HS-27A (cell line): ENCODE results near the gene DNLZ.

Experiments
- DNase-seq: peaks from one replicate; pipeline ENCODE4 v3.0.0-alpha.2; 2012; ENCODE audit warnings: low read depth, missing footprints

DNLZ gene

DNA sequence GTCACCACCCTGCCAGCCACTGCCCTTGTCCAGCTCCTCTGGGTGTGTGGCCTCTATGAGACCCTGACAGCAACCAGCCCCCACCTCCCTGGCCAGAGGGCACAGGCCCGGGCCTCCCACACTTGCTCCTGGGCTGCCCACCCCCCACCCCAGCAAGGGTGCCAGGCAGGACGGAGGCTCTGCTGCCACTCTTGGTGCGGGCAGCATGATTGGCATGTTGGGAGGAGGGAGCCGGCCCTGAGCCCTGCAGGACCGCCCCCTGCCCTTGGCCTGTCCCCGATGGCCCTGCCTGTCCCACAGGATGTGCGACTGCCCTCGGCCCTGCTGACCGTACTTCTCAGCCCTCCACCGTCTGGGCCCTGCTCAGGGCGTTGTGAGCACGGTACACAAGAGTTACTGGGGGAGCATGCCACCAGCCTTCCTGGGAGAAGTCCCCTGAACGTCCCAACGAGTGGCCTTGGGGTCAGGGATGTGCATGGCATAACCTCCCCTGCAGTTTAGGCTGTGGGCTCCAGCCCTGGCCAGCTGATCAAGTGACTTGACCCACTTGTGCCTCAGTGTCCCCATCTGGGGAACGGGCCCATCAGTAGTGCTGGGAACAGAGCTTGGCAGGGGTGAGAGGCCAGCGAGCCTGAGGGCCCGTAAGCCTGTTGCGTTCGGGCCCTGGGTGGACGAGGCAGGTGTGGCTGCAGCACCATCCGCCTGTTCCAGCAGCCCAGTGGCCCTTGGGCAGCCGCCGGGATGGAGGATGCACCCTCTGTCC lies 20.2 kb downstream of the DNLZ start:
- no peak for DNase-seq

DNA sequence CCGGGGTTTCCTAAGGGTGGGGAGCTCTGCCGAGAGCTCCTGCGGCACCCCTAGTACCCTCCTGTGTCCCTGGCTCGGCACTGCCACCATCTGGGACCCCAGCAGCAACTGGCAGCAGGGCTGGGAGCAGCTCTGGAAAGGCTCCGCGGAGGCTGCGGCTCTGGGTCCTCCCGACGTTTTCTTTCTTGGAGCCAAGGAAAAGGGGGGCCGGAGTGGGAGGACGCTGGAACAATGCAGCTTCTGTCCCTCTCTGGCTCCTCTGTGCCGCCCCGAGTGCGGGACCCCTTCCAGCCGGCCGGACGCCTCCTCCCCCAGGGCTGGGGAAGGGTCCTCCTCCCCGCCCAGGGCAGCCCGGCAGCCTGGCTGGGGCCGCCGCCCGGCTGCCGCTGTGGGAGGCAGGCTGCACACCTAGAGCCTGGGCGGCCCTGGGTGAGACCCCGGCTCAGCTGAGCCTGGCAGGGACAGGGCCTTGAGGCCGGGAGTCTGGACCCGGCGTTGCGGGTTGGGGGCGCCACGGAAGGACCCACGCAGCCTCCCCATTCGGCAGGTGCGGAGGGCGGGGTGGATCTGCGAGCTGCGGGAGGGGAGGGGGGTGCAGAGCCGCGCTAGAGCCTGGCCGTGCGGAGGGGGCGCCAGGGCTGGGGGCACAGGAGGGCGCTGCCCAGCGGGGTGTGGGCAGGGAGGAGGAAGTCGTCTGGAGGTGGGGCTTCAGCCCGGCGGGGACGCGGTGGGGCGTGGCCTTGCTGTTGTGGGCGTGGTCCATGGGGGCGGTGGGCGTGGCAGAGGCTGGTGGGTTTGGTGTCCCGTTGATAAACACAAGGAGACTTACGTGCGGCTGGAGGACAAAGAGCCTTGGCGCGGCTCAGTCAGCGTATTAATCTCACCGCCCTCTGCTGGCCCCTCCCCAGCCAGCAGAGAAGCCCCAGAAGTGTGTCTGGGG lies 21.1 kb downstream of the DNLZ start:
- DNase-seq: no peak

DNA sequence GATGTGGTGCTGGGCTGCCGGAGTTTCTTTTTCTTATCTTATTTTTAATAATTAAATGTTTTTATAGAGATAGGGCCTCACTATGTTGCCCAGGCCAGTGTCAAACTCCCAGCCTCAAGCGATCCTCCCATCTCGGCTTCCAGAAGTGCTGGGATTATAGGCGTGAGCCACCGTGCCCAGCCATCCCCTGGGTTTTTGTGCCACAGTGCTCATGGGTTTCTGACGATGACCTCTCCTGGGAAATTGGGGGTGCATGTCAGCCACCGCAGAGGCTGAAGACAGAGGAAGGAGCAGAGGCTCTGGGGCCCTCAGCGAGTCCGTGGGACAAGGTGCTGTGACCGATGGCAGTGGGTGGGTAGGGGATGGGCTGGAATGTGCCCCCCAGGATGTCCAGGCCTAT lies 21.8 kb downstream of the DNLZ start:
- DNase-seq: no peak

DNA sequence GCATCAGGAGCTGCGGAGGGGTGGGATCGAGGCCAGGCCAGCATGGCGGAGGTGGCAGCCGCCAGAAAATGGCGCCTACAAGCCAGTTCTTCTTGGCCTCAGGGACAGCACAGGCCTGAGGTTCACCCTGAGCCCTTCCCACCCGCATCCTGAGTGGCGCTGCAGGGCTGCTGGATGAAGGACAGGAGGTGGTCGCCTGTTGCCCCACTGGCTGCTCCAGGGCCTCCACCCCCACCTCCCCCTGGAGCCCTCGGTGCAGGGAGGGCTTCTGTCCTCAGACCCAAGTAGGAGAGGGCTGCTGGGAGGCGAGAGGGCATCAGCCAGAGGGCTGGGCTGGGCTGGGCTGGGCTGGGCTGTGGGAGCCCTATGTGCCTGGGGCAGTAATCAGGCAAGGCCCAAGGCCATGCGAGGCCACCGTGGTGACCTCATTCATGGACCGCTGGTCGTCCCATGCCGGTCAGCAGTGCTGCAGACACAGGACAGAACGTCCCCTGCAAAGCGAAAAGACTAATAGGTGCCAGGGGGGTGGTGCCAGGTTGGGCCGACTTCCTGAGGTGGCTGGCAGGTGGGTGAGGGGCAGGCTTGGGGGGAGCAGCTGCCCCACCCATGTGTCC lies 22.4 kb downstream of the DNLZ start:
- DNase-seq: no peak

DNA sequence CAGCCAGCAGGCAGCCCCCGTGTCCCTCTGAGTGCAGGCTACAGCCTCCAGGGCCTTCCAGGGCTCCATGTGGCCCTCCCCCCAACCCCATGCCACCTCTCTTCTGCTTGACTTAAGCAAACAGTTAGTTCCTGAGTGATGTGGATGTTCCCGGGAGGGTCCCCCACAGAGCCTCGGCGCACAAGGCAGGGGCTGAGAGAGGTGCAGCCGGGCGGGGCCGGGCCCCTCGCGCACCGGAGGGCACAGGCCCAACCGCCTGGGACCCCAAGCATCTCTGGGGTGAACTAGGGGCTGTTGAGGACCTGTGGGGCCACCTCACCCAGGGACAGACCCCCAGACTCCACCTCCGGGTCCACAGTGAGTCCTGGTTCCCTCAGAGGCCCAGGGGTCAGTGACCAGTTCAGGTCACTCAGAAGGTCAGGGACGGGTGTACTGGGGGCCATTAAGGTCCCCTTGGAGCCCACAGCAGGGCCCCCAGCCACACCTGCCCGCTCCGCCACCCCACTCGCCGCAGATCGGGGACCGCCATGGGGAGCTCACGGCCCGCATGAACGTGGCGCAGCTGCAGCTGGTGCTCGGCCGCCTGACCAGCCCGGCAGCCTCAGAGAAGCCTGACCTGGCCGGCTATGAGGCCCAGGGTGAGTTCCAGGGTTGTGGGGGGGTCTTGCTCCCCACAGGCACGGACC lies 23.0 kb downstream of the DNLZ start:
- DNase-seq: no peak

DNA sequence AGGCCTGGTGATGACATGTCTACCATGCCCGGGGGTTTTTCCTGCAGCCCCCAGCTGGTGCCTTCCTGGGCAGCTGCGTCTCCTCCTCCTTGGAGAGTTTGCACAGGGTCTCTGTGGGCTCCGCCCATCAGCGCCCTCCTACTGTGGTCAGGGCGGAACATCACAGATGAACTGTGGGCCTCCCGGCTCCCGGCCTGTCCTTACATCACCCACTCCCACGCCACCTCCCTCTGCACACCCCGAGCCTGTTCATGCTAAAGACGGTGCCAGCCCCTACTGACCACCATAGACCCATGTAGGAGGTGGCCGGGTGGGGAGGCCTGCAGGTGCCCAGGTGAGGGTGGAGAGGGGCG lies 23.6 kb downstream of the DNLZ start:
- no peak for DNase-seq

DNA sequence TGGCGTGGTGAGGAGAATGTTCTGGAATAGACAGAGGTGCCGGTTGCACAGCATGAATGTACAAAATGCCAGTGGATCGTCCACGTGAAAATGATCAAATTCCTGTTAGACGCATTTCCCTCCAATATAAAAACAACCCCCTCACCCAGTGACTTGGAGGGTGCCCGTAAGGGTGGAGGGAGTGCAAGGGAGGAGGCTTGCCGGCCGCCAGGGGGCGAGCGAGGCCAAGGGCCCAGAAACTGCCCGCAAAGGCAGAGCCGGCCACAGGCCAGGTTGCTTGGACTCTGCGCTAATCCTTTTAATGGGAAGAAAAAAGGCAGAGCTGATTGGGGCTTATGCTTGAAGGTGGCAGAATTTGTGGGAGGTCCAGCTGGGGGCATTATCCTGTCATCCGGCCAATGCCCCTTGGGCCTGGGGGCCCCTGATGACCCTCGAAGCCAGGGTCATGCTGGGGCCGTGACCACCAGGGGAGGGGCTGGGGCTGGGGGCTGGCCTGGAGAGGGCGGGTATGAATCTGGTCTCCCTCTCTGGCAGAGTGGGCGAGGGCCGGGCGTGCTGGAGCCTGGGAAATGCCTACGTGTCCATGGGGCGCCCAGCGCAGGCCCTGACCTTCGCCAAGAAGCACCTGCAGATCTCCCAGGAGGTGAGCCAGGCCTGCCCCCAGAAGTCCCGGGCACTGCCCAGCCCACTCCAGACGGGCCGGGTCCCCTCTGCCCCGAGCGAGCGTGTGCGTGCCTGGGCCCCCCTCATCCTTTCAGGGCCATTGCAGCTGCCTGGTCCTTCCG lies 24.2 kb downstream of the DNLZ start:
- no peak for DNase-seq

DNA sequence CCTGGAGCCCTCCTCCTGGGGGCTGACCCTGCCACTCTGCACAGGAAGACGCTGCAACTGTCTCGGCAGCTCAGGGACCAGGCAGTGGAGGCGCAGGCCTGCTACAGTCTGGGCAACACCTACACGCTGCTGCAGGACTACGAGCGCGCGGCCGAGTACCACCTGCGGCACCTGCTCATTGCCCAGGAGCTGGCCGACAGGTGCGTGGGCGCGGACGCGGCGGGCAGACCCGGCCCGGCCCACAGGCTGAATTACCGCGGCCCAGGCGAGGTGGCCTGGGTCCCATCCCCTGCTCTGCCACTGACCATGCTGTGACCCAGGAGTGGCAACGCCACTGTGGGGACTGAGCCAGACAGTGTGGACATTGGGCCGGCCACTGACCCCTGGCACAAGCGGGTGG lies 25.0 kb downstream of the DNLZ start:
- no peak for DNase-seq

DNA sequence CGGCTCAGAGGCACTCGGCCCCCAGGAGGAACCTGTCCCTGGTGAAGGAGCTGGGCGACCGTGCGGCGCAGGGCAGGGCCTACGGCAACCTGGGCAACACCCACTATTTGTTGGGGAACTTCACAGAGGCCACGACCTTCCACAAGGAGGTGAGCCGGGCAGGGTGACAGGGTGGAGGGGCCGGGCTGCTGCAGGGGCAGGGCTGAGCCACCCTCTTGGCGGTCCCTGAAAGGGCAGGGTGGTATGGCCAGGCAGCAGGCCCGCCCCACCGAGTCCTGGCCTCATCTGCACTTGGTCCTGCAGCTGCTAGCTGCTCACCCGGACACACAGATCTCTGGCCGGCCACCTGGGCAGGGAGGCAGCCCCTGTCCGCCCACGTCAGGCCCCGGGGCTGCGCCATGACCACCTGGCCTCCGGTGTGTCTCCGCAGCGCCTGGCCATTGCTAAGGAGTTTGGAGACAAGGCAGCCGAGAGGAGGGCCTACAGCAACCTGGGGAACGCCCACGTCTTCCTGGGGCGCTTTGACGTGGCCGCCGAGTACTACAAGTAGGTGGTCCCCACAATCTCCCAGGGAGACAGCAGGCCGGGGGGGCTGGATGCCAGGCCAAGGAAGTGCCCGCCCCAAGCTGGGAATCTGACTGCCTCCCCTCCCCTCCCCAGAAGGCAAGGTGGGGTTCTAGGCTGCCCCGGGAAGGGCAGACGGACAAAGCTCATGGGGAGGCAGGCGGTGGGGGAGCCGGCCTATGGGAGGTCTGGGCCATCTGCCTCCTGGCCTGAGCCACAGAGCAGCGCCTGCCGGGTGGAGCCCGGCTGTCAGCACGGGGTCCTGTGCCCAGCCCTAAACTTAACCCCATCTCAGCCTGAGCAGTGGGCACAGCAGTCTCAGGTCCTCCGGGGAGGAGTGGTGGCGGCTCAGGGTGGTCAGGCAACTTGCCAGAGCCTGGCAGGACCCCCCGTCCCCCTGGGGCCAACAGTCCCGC lies 25.8 kb downstream of the DNLZ start:
- no peak for DNase-seq

DNA sequence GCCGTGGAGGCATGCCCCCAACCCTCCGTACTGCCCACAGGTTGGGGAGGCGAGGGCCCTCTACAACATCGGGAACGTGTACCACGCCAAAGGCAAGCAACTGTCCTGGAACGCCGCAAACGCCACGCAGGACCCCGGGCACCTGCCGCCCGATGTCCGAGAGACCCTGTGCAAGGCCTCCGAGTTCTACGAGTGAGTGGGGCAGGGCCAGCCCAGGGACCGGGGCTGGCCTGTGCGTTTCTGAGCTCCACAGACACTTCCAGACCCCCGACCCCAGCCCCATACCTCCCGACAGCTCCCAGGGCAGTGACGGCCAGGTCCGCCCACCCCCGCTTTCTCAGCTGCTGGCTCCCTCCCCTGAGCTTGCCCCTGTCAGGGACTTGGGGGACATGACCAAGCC lies 26.7 kb downstream of the DNLZ start:
- no peak for DNase-seq

DNA sequence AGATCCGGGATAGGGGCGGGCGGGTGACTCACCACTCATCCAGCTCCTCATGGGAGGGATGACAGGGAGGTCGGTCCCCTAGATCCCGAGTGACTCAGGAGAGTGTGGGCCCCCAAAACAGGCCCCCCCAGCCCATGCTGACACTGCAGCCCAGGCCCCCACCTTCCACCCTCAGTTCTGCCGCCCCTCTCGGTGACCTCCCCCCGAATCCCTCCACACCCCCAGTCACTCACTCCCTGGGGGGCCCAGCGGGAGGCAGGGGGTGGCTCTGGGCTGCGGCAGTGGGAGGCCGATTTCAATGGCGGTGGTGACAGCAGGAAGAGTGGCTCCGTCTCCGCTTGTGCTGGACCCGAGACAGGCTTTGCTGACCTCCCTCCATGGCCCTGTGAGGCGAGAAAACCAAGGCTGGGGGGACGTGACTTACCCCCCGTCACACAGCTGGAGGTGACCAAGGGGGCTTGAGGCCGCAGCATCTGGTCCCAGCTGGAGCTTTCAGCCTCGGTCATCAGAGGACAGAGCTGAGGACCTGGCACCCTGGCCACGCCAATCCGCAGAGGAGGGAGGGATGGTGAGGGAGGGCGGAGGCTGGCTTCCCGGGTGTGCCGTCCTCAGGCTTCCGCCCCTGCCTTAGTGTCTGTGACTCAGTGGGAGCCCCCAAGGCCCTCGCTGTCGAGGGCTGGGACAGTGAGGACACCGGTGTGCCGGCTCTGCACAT lies 27.2 kb downstream of the DNLZ start:
- no peak for DNase-seq

DNA sequence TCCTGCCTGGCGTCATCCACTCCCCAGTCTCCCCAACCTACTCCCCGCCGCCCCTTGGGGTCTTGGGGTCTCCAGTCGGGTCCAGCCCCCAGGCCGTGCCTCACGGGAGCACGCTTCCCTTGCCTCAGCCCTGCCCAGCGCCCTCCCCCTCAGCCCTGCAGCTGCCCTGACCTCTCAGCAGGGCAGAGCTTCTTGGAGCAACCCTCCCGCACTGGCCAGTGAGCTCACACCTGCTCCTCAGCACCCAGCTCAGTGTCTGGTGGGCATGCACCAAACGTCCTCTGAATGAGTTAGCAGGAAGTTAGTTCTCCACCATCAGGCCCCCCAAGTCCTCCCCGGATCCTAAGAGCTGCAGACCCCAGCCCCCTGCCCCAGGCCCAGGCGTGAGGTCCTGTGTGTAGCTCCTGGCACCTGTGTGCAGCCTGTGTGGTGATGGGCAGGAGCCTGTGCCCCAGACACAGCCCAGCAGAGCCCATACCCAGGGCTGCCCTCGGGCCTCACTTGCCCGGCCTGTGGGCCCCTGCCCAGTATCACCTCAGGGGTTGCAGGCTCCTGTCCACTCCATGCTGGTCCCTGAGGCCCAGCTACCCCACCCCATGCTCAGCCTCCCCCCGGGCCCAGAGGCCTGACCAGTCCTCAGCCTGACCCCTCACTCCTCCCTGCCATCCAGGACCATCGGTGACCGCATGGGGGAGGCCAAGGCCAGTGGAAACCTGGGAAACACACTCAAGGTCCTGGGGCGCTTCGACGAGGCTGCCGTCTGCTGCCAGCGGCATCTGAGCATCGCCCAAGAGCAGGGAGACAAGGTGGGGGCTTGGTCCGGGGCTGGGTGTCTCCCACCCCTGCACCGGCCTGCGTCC lies 28.0 kb downstream of the DNLZ start:
- no peak for DNase-seq

DNA sequence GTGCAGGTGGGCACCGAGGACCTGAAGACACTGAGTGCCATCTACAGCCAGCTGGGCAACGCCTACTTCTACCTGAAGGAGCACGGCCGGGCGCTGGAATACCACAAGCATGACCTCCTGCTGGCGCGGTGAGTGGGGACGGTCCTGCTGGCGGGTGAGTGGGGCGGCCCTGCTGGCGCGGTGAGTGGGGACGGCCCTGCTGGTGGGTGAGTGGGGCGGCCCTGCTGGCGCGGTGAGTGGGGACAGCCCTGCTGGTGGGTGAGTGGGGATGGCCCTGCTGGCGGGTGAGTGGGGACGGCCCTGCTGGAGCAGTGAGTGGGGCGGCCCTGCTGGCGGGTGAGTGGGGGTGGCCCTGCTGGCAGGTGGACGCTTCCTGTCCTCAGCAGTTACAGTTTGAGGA lies 29.0 kb downstream of the DNLZ start:
- DNase-seq: no peak

DNA sequence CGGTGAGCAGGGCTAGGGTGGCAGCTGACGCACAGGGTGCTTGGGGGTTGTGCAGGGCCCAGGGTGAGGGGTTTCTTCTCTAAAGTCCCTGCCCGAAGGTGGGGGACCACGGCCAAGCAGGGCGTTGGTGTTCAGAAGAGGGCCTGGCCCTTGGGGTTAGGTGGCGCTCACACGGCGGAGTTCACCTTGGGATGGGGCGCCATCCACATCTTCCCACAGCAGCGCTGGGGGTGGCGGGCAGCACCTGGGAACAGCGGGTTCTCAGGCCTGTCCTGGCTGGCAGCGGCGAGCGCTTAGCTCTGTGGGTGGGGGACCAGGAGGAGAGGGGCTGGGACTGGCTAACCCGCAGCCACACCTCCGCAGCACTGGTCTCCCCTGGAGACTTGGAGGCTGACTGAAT lies 30.1 kb downstream of the DNLZ start:
- DNase-seq: no peak

DNA sequence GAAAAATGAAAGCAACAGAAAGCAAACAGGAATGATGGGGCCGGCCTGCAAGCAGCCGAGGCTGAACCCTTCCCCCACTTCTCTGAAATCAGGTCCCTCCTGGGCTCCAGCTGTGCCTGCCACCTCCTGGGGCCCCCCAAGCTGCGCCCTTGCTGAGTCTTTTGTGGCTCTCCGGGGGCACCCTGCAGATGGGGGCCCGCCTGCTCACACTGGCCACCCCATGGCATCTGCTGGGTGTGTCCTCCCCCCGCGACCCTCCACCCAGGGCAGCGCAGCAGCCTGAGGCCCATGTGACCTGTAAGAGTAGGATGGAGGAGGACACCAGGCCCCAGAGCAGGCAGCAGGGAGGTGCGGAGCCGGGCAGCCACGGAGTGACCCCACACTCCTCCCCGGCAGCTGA lies 30.5 kb downstream of the DNLZ start:
- DNase-seq: no peak

DNA sequence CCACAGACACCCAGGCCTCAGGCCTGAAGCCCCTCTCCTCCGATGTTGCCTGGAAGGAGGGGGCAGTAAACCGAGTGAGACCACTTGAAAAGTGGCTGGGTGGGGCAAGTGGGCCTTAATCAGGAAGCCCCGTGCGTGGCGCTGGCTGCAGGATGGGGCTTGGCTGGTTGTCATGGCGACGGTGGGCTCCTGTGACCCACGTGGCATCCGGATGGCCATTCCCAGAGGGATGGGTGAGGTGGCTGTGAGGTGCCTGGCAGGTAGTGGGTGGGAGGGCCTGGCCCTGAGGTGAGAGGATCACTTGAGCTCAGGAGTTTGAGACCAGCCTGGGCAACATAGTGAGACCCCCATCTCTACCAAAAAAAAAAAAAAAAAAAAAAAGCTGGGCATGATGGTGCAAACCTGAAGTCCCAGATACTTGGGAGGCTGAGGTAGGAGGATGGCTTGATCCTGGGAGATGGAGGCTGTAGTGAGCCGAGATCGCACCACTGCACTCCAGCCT lies 31.0 kb downstream of the DNLZ start:
- DNase-seq: no peak

DNA sequence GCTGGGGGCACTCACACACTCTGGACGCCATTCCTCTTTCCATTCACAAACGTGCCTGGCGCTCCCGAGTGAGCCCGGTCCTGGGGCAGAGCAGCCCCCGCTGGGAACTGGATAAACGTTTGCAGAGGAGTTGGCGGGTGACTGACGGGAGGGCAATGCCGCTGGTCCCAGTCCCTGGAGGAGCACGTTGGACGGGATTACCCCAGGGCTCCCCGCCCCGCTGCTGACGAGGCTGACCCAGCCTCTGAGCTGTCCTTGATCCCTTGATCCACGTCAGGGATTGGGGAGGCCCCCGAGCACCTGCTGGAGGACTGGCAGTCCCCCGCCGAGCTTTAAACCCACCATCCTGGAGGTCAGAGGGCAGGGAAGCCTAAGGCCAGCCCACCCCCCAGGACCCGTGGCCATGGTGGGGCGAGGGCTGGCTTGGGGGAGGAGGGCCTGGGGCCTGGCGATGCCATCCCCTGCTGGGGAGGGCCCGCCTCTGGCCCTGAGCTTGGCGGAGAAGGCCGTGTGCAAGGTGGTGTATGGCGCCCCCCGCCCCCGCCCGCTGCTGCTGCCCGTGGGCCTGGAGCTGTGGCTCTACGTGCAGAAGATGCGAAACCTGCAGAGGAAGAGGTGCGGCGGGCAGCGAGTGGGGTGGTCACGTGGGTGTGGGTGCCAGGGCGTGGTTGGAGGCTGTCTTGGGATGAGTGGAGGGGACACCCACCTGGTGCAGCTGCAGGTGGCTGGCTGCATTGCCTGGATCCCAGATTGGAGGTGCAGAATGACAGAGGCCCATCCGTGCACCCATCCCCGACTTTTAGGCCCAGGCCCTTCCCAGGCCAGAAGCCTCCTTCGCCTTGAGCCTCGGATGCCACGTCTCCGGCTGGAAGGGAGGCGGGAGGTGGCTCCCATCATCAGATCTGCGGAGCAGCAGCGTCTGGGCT lies 31.7 kb downstream of the DNLZ start:
- DNase-seq: no peak
